Neutrophil (primary cell): Measurements from ENCODE around the gene CTDSPL.

ENCODE experiments used
- H3K27ac ChIP-seq: fragments of 200-600 bp; sonication (generic); 2 replicates; pipeline ENCODE4 v1.5.1; 2016; ENCODE audit warnings: mild to moderate bottlenecking, moderate library complexity
- H3K27me3 ChIP-seq: fragments of 200-600 bp; sonication (generic); 2 replicates; pipeline ENCODE4 v1.6.0; 2016; ENCODE audit warnings: mild to moderate bottlenecking
- H3K36me3 ChIP-seq: fragments of 200-600 bp; sonication (generic); 2 replicates; pipeline ENCODE4 v1.5.1; 2017
- H3K4me1 ChIP-seq, 2 experiments: fragments of 200-600 bp in 1 of 2; sonication (generic) in 1 of 2; 1 replicate in 1 of 2; 2 replicates in 1 of 2; pipeline versions ENCODE4 v1.5.1 to v1.6.1; 2013 to 2016; ENCODE audit warnings: low read depth in 1 of 2, low read length in 1 of 2, mild to moderate bottlenecking in 1 of 2, moderate library complexity in 1 of 2; ENCODE audit not compliant: control insufficient read depth in 1 of 2, insufficient read depth in 1 of 2
- H3K4me3 ChIP-seq, 2 experiments: fragments of 200-600 bp in 1 of 2; sonication (generic) in 1 of 2; 1 replicate in 1 of 2; 2 replicates in 1 of 2; pipeline ENCODE4 v1.5.1; 2013 to 2016; ENCODE audit warnings: low read depth in 1 of 2, low read length in 1 of 2, mild to moderate bottlenecking in 1 of 2, moderate library complexity in 1 of 2
- H3K9me3 ChIP-seq: fragments of 200-600 bp; sonication (generic); 2 replicates; pipeline ENCODE4 v1.5.1; 2016
- TF ChIP-seq, protein P1 (sequence below): fragments of 200-600 bp; sonication (generic); IDR thresholded peaks from 2 replicates; pipeline ENCODE4 v1.5.1; 2016; ENCODE audit warnings: antibody characterized with exemption

Gene CTDSPL

DNA sequence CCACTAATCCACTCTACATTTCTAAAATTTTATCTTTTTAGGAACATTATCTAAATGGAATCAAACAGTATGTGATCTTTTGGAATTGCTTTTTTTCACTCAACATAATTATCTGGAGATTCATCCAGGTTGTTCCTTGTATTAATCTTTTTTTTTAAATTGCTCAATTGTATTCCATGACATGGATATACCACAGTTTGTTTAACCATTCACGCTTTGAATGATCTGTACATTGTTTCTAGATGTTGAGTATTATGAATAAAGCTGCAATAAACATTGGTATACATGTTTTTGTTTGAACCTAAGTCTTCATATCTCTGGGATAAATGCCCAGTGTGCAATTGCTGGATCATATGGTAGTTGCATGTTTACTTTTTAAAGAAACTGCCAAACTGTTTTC, 5.5 kb downstream of the CTDSPL start:
- H3K27me3 ChIP-seq = no peaks in the 10 kb centered on the region
- TF ChIP-seq, protein P1, sequence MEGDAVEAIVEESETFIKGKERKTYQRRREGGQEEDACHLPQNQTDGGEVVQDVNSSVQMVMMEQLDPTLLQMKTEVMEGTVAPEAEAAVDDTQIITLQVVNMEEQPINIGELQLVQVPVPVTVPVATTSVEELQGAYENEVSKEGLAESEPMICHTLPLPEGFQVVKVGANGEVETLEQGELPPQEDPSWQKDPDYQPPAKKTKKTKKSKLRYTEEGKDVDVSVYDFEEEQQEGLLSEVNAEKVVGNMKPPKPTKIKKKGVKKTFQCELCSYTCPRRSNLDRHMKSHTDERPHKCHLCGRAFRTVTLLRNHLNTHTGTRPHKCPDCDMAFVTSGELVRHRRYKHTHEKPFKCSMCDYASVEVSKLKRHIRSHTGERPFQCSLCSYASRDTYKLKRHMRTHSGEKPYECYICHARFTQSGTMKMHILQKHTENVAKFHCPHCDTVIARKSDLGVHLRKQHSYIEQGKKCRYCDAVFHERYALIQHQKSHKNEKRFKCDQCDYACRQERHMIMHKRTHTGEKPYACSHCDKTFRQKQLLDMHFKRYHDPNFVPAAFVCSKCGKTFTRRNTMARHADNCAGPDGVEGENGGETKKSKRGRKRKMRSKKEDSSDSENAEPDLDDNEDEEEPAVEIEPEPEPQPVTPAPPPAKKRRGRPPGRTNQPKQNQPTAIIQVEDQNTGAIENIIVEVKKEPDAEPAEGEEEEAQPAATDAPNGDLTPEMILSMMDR = no peak
- peaks cover 18 to 21% of the 10 kb centered on the region in 2 experiments for H3K4me1 ChIP-seq
- H3K27ac ChIP-seq = no peak overlapping the region
- no peak overlapping the region for H3K4me3 ChIP-seq
- H3K36me3 ChIP-seq = no peaks in the 10 kb centered on the region
- no peaks in the 10 kb centered on the region for H3K9me3 ChIP-seq

DNA sequence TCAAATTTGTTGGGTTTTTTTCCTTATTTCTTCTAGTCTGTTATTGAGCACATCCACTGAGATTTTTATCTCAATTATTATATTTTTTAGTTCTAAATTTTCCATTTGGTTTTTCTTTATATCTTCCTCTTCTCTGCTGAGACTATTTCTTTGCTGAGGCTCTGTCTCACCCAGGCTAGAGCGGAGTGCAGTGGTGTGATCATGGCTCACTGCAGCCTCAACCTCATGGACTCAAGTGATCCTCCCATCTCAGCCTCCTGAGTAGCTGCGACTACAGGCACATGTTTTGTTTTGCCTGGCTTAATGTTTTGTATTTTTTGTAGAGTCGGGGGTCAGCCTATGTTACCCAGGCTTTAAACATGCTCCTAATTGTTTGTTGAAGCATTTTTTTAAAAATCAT, 10.2 kb downstream of the CTDSPL start:
- TF ChIP-seq, protein P1 = no peak
- H3K9me3 ChIP-seq = no peaks in the 10 kb centered on the region
- H3K4me1 ChIP-seq = no peaks in the 10 kb centered on the region
- H3K36me3 ChIP-seq = no peaks in the 10 kb centered on the region
- no peaks in the 10 kb centered on the region for H3K27me3 ChIP-seq
- no peak overlapping the region for H3K4me3 ChIP-seq
- H3K27ac ChIP-seq = no peak overlapping the region

DNA sequence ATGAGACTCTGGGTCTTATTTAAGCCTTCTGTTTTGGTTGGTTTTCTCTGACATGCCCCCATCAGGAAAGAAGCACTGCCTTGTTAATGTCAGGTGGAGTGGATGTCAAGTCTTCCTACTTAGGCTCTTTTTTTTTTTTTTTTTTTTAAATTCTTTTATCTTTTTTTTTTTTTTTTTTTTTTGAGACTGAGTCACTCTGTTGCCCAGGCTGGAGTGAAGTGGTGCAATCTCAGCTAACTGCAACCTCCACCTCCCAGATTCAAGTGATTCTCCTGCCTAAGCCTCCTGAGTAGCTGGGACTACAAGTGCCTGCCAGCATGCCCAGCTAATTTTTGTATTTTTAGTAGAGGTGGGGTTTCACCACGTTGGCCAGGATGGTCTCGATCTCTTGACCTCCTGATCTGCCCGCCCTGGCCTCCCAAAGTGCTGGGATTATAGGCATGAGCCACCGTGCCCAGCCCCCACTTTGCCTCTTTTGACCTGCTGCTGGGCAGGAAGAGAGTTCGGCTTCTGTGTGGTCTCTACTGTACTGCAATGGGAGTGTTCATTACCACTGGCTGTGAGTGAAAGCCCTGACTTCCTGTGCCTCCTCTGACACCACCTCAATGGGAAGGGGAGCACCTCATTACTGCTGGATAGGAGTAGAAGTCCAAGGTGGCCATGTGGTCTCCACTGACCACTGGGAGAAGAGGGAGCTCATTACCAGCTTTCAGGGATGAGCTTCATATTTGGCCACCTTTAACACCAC, 10.9 kb downstream of the CTDSPL start:
- Histone ChIP-seq H3K36me3 (no peaks in the 10 kb centered on the region), H3K4me1 (peaks cover 0 to 5% of the 10 kb centered on the region in 2 experiments), H3K27ac (no peak overlapping the region), H3K9me3 (no peaks in the 10 kb centered on the region), H3K27me3 (no peaks in the 10 kb centered on the region), H3K4me3 (no peak overlapping the region)
- TF ChIP-seq, protein P1 = no peak

DNA sequence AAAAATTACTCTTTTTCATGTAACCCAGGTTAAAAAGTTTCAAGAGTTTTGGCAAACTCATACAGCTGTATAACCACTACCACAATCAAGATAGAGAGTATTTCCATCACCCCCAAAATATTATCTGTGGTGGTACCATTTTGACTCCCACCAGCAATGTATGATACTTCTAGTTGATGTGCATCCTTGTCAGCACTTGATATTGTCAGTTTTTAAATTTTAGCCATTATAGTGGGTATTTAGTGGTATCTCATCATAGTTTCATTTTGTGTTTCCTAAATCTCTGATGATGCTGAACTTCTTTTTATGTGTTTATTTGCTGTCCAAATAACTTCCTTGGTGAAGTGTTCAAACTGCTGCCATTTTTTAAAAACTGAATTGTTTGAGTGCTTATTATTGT, 14.6 kb downstream of the CTDSPL start:
- Histone ChIP-seq H3K4me3 (no peak overlapping the region), H3K27me3 (no peaks in the 10 kb centered on the region), H3K4me1 (peaks cover 0 to 15% of the 10 kb centered on the region in 2 experiments), H3K36me3 (no peaks in the 10 kb centered on the region), H3K27ac (no peak overlapping the region), H3K9me3 (no peaks in the 10 kb centered on the region)
- TF ChIP-seq, protein P1 = no peak

DNA sequence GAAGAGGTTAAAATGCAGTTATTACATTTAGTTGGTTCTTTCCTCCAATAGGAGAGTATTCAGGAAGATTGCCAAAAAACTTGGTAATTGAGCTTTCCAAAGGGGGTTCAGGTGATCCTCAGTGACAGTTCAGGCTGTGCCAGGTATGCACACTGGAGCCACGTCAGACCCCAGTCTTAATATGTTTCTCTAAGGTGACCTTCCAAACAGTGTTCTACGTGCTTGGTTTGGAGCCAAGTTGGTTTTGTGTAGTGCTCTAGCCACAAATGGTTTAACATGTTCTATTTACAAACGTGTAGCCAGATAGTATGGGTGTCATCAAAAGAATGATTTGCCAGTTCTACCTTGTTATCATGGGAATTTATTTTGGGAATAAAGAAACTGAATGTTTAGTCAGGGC, 21.0 kb downstream of the CTDSPL start:
- Histone ChIP-seq H3K27ac (no peak overlapping the region), H3K9me3 (no peaks in the 10 kb centered on the region), H3K4me1 (peaks cover 3 to 22% of the 10 kb centered on the region in 2 experiments), H3K36me3 (no peaks in the 10 kb centered on the region), H3K27me3 (no peaks in the 10 kb centered on the region), H3K4me3 (no peak overlapping the region)
- TF ChIP-seq, protein P1 = no peak
